ENCODE data around the gene DNM2.

DNA sequence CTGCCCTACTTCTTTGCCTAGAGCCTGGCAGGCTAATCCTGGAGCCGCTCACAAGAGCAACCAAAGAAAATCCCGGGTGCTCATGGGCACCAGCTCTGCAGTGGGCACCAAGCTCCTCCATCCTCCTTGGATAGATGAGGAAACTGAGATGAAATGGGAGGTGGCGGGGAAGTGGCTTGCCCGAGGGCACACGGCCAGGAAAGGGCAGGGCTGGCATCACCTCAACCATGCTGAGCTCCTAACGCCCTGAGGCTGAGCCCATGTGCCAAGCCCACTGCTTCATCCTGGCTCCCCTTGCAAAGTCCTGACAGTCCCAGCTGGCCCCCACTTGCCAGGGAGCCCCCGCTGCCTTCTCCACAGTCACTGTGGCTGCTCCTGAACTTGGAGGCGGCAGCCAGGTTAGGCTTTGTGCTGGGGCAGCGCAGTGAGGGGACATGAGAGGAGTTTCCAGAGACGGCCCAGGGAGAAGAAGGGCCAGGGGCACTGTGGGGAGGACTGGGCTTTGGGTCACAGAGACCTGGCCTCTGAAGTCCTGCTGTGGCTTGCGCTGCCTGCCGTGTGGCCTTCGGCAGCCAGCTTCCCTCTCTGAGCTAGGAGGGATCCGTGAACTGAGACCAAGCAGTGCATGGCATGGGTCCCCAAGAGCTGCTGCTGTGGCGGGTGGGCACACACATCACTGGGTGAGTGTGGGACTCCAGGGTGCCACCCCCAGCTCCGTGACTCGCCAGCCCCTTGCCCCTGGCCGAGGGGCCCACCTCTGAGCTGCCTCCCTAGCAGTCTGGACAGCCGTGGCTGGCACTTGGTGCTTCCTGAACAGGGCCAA, 100.6 kb downstream of the DNM2 start:
- no peak for TF ChIP-seq CTCF (IDR thresholded peaks at IDR 0.05; ENCODE audit: insufficient read depth, low read length)
- no peak for TF ChIP-seq POLR2AphosphoS5 (IDR thresholded peaks at IDR 0.05; ENCODE audit: low read depth)
